SIG-M5 (cell line): ENCODE data around the gene CSK.

Experiments used
- DNase-seq: peaks from one replicate; lab custom pipeline; 2025; lab: John Stamatoyannopoulos, UW

The CSK gene

GRCh38 chr15:74787251-74788041, 5.6 kb downstream of the CSK start:
- peak; percentile 84 for DNase-seq

- DNase-seq, result no peak
These were observed 6.3 kb downstream of the CSK start for GRCh38 chr15:74788042-74788682.

- DNase-seq, result no peak
These were observed 6.8 kb downstream of the CSK start for GRCh38 chr15:74788683-74789151.

- no peak for DNase-seq
These were observed 7.3 kb downstream of the CSK start for GRCh38 chr15:74789171-74789631.

- no peak for DNase-seq
These were observed 7.8 kb downstream of the CSK start for GRCh38 chr15:74789741-74790079.

- peak; percentile 39 for DNase-seq
These were observed 8.4 kb downstream of the CSK start for GRCh38 chr15:74790080-74790916.

- no peak for DNase-seq
These were observed 9.1 kb downstream of the CSK start for GRCh38 chr15:74791007-74791406.

- DNase-seq, result no peak
These were observed 9.8 kb downstream of the CSK start for GRCh38 chr15:74791667-74792066.

- DNase-seq, result no peak
These were observed 10.5 kb downstream of the CSK start for GRCh38 chr15:74792227-74793016.

GRCh38 chr15:74793135-74794028, 11.5 kb downstream of the CSK start:
- DNase-seq, result no peak

GRCh38 chr15:74794248-74794969, 12.5 kb downstream of the CSK start:
- no peak for DNase-seq

GRCh38 chr15:74794970-74795349, 13.1 kb downstream of the CSK start:
- DNase-seq, result no peak

GRCh38 chr15:74795966-74796625, 14.2 kb downstream of the CSK start:
- DNase-seq, result no peak

- DNase-seq, result no peak
These were observed 16.7 kb downstream of the CSK start for GRCh38 chr15:74798388-74799254.

GRCh38 chr15:74799255-74799855, 17.5 kb downstream of the CSK start:
- no peak for DNase-seq

GRCh38 chr15:74799856-74800558, 18.1 kb downstream of the CSK start:
- DNase-seq, result no peak

GRCh38 chr15:74800559-74801094, 18.7 kb downstream of the CSK start:
- DNase-seq, result no peak
